Thoracic aorta endothelial cell (primary cell): ENCODE data around the gene LRRC8A. TPM values are rescaled to one million over a fixed set of nuclear protein-coding genes. Genes with fewer than 3 reads are reported as not detected.

Experiments used
- total RNA-seq: library from RNA; depleted of rRNA; stranded (reverse); fragments of >200 nt; gene quantifications from 2 replicates; pipeline ENCODE4 v1.2.3, GENCODE V29; 2012

Gene LRRC8A
- 118 and 154 TPM in 2 replicates for total RNA-seq

GRCh38 chr9:128881884-128882676 lies at the start of gene LRRC8A, which contains the start of gene KYAT1:
LRRC8A (plus strand) TSS chr9:128882133; CDS start chr9:128907165, 25,032 bp downstream.
KYAT1 (minus strand) TSS chr9:128881950; CDS start chr9:128845405, 36,545 bp downstream.

GRCh38 chr9:128920381-128921058 lies 38.6 kb downstream of the LRRC8A start, which contains the start of gene PHYHD1:
PHYHD1 (plus strand) TSS chr9:128920982; CDS start chr9:128922324, 1,342 bp downstream.

GRCh38 chr9:128947527-128948301 lies 65.8 kb downstream of the LRRC8A start, which contains the start of the genes DOLK and NUP188:
DOLK (minus strand) TSS chr9:128947603; CDS start chr9:128947303, 300 bp downstream.
NUP188 (plus strand) TSS chr9:128947699; CDS start chr9:128947720, 21 bp downstream.

Other genes with a start within 250 kb of the LRRC8A start
- gene DYNC2I2, start 225.3 kb upstream of the LRRC8A start, total RNA-seq, result 57.2 and 67.6 TPM in 2 replicates
- 676 and 721 TPM in 2 replicates for gene SET, start 192.9 kb upstream of the LRRC8A start, total RNA-seq
- gene PKN3, start 179.6 kb upstream of the LRRC8A start, total RNA-seq, result 20.6 and 31.9 TPM in 2 replicates
- gene ZDHHC12, start 158.0 kb upstream of the LRRC8A start, total RNA-seq, result 21.4 and 27.4 TPM in 2 replicates
- 13.0 and 16.4 TPM in 2 replicates for gene ZER1, start 110.2 kb upstream of the LRRC8A start, total RNA-seq
- 20.5 and 22.1 TPM in 2 replicates for gene TBC1D13, start 94.9 kb upstream of the LRRC8A start, total RNA-seq
- 18.3 and 20.5 TPM in 2 replicates for gene ENDOG, start 63.6 kb upstream of the LRRC8A start, total RNA-seq
- 20.5 and 22.8 TPM in 2 replicates for gene SPOUT1, start 52.3 kb upstream of the LRRC8A start, total RNA-seq
- 8.5 and 9.0 TPM in 2 replicates for gene KYAT1, start 183 bp upstream of the LRRC8A start, total RNA-seq
- 0.79 and 1.3 TPM in 2 replicates for gene PHYHD1, start 38.8 kb downstream of the LRRC8A start, total RNA-seq
- 20.5 and 25.9 TPM in 2 replicates for gene DOLK, start 65.5 kb downstream of the LRRC8A start, total RNA-seq
- gene NUP188, start 65.6 kb downstream of the LRRC8A start, total RNA-seq, result 76.3 and 85.9 TPM in 2 replicates
- 38.4 and 44.7 TPM in 2 replicates for gene SH3GLB2, start 146.2 kb downstream of the LRRC8A start, total RNA-seq
- gene MIGA2, start 154.5 kb downstream of the LRRC8A start, total RNA-seq, result 18.2 and 24.1 TPM in 2 replicates
- gene DOLPP1, start 199.0 kb downstream of the LRRC8A start, total RNA-seq, result 12.6 and 12.9 TPM in 2 replicates
- 27.6 and 27.7 TPM in 2 replicates for gene CRAT, start 228.7 kb downstream of the LRRC8A start, total RNA-seq
- 82.3 and 87.6 TPM in 2 replicates for gene PTPA, start 229.3 kb downstream of the LRRC8A start, total RNA-seq